Measurements from ENCODE around the gene UROS. TPM values are rescaled to one million over a fixed set of nuclear protein-coding genes. Genes with fewer than 3 reads are reported as not detected.

The UROS gene
- total and polyA plus RNA-seq, 8 donors, result 8.2 to 60.9 (median 22.5) TPM

DNA sequence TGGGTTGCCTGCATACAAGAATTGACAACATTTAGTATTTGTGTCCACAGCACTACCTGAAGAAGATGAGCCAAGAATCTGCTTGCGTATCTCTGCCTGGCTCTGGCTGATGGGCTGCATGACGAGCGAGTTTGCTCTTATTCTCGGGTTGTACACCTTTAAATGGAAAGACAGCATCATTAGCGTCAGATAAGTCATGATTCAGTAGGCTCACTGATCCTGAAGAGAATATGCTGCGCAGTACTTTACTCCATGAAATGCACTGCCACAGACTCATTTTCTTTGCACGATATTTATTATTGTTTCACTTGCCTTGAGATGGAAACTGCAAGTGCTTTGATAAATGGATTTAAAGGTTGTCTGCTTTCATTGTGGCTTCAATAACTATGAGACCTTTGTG lies 29.4 kb upstream of the UROS start:
- intact Hi-C loops (cut with DNase I; ENCODE audit: low total_unique reads), result no loop called here
- TF ChIP-seq POLR2AphosphoS5 (IDR thresholded peaks at IDR 0.05), result no peak
- TF ChIP-seq, protein P1, sequence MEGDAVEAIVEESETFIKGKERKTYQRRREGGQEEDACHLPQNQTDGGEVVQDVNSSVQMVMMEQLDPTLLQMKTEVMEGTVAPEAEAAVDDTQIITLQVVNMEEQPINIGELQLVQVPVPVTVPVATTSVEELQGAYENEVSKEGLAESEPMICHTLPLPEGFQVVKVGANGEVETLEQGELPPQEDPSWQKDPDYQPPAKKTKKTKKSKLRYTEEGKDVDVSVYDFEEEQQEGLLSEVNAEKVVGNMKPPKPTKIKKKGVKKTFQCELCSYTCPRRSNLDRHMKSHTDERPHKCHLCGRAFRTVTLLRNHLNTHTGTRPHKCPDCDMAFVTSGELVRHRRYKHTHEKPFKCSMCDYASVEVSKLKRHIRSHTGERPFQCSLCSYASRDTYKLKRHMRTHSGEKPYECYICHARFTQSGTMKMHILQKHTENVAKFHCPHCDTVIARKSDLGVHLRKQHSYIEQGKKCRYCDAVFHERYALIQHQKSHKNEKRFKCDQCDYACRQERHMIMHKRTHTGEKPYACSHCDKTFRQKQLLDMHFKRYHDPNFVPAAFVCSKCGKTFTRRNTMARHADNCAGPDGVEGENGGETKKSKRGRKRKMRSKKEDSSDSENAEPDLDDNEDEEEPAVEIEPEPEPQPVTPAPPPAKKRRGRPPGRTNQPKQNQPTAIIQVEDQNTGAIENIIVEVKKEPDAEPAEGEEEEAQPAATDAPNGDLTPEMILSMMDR (IDR thresholded peaks at IDR 0.05), result no peak
- TF ChIP-seq EP300 (IDR thresholded peaks at IDR 0.05), result no peak
- no peak for TF ChIP-seq POLR2A (IDR thresholded peaks at IDR 0.05)
- peaks cover 15 to 93% (median 72%) of the 10 kb centered on the region in 4 donors for H3K36me3 ChIP-seq

DNA sequence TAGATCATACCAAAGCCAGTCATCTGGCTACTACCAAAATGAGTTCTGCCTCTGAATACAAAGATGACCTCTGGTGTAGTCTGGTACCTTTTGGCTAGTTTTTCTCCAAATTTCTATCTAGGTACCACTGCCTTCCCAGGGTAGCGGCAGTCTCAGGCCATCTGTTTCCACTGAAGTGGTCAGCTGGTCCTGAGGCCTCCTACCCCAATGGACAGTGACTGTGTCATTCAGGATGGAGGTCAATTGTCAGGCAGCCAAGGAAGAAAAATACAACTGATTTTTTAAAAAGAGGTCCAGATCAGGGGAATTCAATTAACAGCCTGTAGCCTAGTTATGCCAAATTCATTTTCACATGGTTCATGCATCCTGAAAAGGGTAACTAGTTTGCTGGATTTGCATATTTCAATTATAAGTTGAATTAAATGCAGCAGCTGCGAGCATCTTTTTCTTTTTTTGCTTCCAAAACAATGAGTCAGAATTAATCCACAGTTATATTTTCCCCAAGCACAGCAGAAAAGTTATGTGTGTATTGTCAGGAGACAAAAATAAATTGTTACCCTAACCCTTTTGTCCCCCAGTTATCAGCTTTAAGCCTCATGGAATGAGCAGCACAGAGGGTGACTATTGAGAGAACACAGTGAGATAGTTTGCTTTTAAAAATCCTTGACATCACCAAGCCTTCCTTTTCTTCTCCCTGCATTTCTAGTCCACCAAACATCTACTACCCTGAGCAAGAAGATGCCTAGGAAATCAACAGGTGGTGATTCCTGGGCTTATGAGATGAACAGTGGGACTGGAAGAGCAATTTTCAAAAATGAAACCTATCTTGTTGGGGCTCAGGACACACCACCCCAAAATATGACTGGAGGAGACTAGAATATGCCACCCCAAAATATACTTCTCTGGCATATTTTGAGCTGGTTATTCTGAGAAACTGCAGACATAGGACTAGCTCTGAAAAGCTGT lies 28.0 kb upstream of the UROS start:
- WGBS, 5 donors, result 74 to 91% (median 88%) methylated on average over 2 of the region's 2 CpGs

More for the DNA sequence above, 29.4 kb upstream of the UROS start:
- H3K4me3 ChIP-seq, result no peak overlapping the region
- H3K27me3 ChIP-seq, result no peaks in the 10 kb centered on the region
- 92 to 97% (median 96%) methylated on average over 7 of the region's 7 CpGs for WGBS, 5 donors
- no peak for DNase-seq
- no peak overlapping the region for H3K27ac ChIP-seq
- H3K9me3 ChIP-seq, result no peaks in the 10 kb centered on the region
- peaks cover 0 to 15% (median 8%) of the 10 kb centered on the region in 4 donors for H3K4me1 ChIP-seq

DNA sequence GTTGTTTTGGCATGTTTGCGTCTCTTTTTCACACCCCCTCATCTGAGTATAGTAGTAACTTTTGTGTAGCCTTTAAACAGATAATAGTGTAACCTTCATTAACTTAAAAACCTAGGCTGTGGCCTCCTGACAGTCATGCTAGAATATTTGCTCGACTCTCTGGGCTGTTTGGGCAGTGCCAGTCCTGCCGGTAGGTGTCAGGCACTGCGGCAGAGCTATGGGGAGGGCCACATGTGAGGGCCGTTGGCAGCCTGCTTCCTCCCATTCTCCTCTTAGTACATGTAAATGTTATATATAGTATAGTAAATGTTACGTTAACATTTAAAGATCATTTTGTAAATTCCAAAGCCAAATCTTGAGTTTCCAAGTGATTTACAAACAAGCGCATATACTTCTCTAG lies 26.4 kb upstream of the UROS start:
- intact Hi-C loops (cut with DNase I; ENCODE audit: low total_unique reads), result no loop called here
- H3K27me3 ChIP-seq, result no peaks in the 10 kb centered on the region
- 52 to 75% (median 63%) methylated on average over 7 of the region's 7 CpGs for WGBS, 5 donors
- H3K27ac ChIP-seq, result peak overlapping the region in 2 of 5 donors; percentile 8 to 35
- peaks cover 15 to 93% (median 76%) of the 10 kb centered on the region in 4 donors for H3K36me3 ChIP-seq
- TF ChIP-seq, protein P1 (IDR thresholded peaks at IDR 0.05), result peak in 2 of 7 experiments; percentile 22 to 23
- TF ChIP-seq POLR2AphosphoS5 (IDR thresholded peaks at IDR 0.05), result no peak
- H3K4me3 ChIP-seq, result no peak overlapping the region
- peak in 1 of 2 donors; percentile 39 for DNase-seq
- H3K9me3 ChIP-seq, result no peaks in the 10 kb centered on the region
- peaks cover 0 to 16% (median 10%) of the 10 kb centered on the region in 4 donors for H3K4me1 ChIP-seq

More for the DNA sequence above, 28.0 kb upstream of the UROS start:
- DNase-seq, result no peak
- Histone ChIP-seq H3K9me3 (no peaks in the 10 kb centered on the region), H3K36me3 (peaks cover 15 to 93% (median 75%) of the 10 kb centered on the region in 4 donors), H3K27ac (no peak overlapping the region), H3K4me1 (peaks cover 0 to 14% (median 6%) of the 10 kb centered on the region in 4 donors), H3K27me3 (no peaks in the 10 kb centered on the region), H3K4me3 (no peak overlapping the region)
- intact Hi-C loops (cut with DNase I; ENCODE audit: low total_unique reads), result no loop called here
- TF ChIP-seq POLR2A (IDR thresholded peaks at IDR 0.05) (no peak), EP300 (IDR thresholded peaks at IDR 0.05) (no peak), POLR2AphosphoS5 (IDR thresholded peaks at IDR 0.05) (no peak)
- TF ChIP-seq, protein P1 (IDR thresholded peaks at IDR 0.05), result no peak

DNA sequence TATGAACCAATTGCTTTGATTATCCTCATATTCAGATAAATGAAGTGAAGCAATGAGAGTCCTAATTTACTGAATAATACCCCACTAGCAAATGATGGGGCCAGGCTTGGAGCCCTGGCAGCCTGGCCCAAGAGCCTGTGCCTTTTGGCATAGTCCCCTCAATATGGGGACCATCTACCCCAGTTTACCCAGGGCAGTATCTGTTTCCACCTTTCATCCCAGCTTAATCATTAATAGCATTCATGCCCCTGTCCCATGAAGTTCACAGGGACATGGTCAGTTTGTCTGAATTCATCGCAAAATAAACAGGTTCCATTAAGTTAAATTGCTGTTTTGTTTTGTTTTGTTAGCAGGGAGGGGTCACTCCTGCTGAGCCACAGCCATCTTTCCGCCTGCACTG lies 25.8 kb upstream of the UROS start:
- Histone ChIP-seq H3K4me1 (peaks cover 0 to 22% (median 10%) of the 10 kb centered on the region in 4 donors), H3K4me3 (no peak overlapping the region), H3K9me3 (no peaks in the 10 kb centered on the region), H3K36me3 (peaks cover 15 to 94% (median 75%) of the 10 kb centered on the region in 4 donors), H3K27me3 (no peaks in the 10 kb centered on the region), H3K27ac (peak overlapping the region in 1 of 5 donors; percentile 35)
- intact Hi-C loops (cut with DNase I; ENCODE audit: low total_unique reads), result no loop called here
- no peak for DNase-seq
- no peak for TF ChIP-seq POLR2AphosphoS5 (IDR thresholded peaks at IDR 0.05)
- TF ChIP-seq, protein P1 (IDR thresholded peaks at IDR 0.05), result no peak
- no peak for TF ChIP-seq EP300 (IDR thresholded peaks at IDR 0.05)
- no peak for TF ChIP-seq POLR2A (IDR thresholded peaks at IDR 0.05)
- 48 to 85% (median 62%) methylated on average over 2 of the region's 2 CpGs for WGBS, 5 donors
